Stomach (tissue), 9 donors: ENCODE measurements around the gene CDIP1. TPM values are rescaled to one million over a fixed set of nuclear protein-coding genes. Genes with fewer than 3 reads are reported as not detected.
A peak's percentile ranks its signal among the peaks of the same experiment; 100 is the strongest.

ENCODE experiments used
- DNase-seq, 2 donors: peaks; one replicate each; pipeline versions ENCODE4 v3.0.0 to v3.0.0-alpha.2; 2013 to 2019
- H3K27ac ChIP-seq, 5 donors: fragments of 200-600 bp in 4 of 5; sonication (generic) in 4 of 5; one replicate each; pipeline ENCODE4 v1.5.1; 2013 to 2019; ENCODE audit warnings: mild to moderate bottlenecking in 1 of 5, moderate library complexity in 1 of 5
- H3K27me3 ChIP-seq, 3 donors: fragments of 200-600 bp; sonication (generic); one replicate each; pipeline ENCODE4 v1.5.1; 2017 to 2019; ENCODE audit warnings: mixed run types in 1 of 3
- H3K36me3 ChIP-seq, 4 donors: fragments of 200-600 bp; sonication (generic); 1 replicate in 3 of 4; 2 replicates in 1 of 4; pipeline ENCODE4 v1.5.1; 2016 to 2019
- H3K4me1 ChIP-seq, 4 donors: fragments of 200-600 bp; sonication (generic); one replicate each; pipeline ENCODE4 v1.5.1; 2016 to 2019
- H3K4me3 ChIP-seq, 4 donors: fragments of 200-600 bp; sonication (generic) in 3 of 4; one replicate each; pipeline ENCODE4 v1.5.1; 2016 to 2019; ENCODE audit warnings: mild to moderate bottlenecking in 1 of 4
- H3K9me3 ChIP-seq, 4 donors: fragments of 200-600 bp; sonication (generic); one replicate each; pipeline ENCODE4 v1.5.1; 2016 to 2019
- CTCF ChIP-seq, 7 experiments: fragments of 450-650 bp in 4 of 7; fragments of 200-600 bp in 3 of 7; sonication (generic) in 3 of 7; IDR thresholded peaks; one replicate each; pipeline ENCODE4 v1.5.1; 2016 to 2019; ENCODE audit warnings: antibody characterized with exemption in 7 of 7, control low read depth in 2 of 7, mild to moderate bottlenecking in 1 of 7
- EP300 ChIP-seq: sonication (generic); formaldehyde crosslinking; IDR thresholded peaks from one replicate; pipeline ENCODE4 v1.6.1; 2017; ENCODE audit warnings: antibody characterized with exemption
- POLR2A ChIP-seq, 4 donors: fragments of 450-650 bp; IDR thresholded peaks; one replicate each; pipeline ENCODE4 v1.6.1; 2016; ENCODE audit warnings: antibody characterized with exemption in 4 of 4, control low read depth in 2 of 4, mild to moderate bottlenecking in 1 of 4, moderate library complexity in 1 of 4
- POLR2AphosphoS5 ChIP-seq, 3 donors: sonication (generic); formaldehyde crosslinking; IDR thresholded peaks; one replicate each; pipeline ENCODE4 v1.6.1; 2016; ENCODE audit warnings: antibody characterized with exemption in 3 of 3
- WGBS, 5 donors: extraction: QIAGEN DNeasy Blood & Tissue Kit in 3 of 5; methylation state at CpG; one replicate each; pipeline versions ENCODE4 v1.1.5 to v1.1.7; 2013 to 2018; 5-methylcytosine and 5-hydroxymethylcytosine counted together
- intact Hi-C: fragments of 100-400 bp; cut with DNase I; formaldehyde crosslinking; loops from one replicate; pipeline ENCODE4 v1.15.1; 2023; ENCODE audit warnings: low total_unique reads
- polyA plus RNA-seq, 3 donors: library from polyadenylated mRNA; stranded (reverse); fragments of 200-250 nt; gene quantifications; one replicate each; pipeline ENCODE4 v1.2.3, GENCODE V29; 2013
- total RNA-seq, 5 donors: library from RNA; depleted of rRNA; stranded (reverse); fragments of >200 nt; gene quantifications; one replicate each; pipeline versions ENCODE4 v1.1.0 to v1.2.3, GENCODE V29; 2014 to 2016
- donor health status: healthy with polysubstance abuse.
- donor health status: Bipolar disorder and iron deficiency.
- donor health status: healthy.

The CDIP1 gene
- total and polyA plus RNA-seq, 8 donors, result 2.9 to 36.5 (median 12.2) TPM

- no peaks in the 10 kb centered on the region for H3K36me3 ChIP-seq
- intact Hi-C loops, result loop anchor here (5.0 kb wide), 1 partner anchor 32 kb away; no protein-coding TSS in a partner anchor
- 89 to 100% (median 95%) methylated on average over 2 of the region's 2 CpGs for WGBS, 5 donors
Observed at GRCh38 chr16:4539716-4540284, 1.2 kb upstream of the CDIP1 start.

GRCh38 chr16:4537376-4538343 lies 913 bp downstream of the CDIP1 start:
- H3K9me3 ChIP-seq, result peaks cover 0 to 18% (median 7%) of the 10 kb centered on the region in 4 donors
- H3K27ac ChIP-seq, result peak overlapping the region; percentile 37 to 94 (median 89)
- peaks cover 0 to 7% (median 3%) of the 10 kb centered on the region in 4 donors for H3K36me3 ChIP-seq
- WGBS, 5 donors, result 13 to 18% (median 14%) methylated on average over 29 to 75 of the region's 75 CpGs
- TF ChIP-seq CTCF (IDR thresholded peaks at IDR 0.05), result no peak
- peaks cover 11 to 27% (median 18%) of the 10 kb centered on the region in 4 donors for H3K4me1 ChIP-seq
- DNase-seq, result peak; percentile 33 to 58
- H3K4me3 ChIP-seq, result peak overlapping the region; percentile 77 to 88 (median 84)
- intact Hi-C loops, result no loop called here
- no peaks in the 10 kb centered on the region for H3K27me3 ChIP-seq

More at GRCh38 chr16:4539716-4540284, 1.2 kb upstream of the CDIP1 start:
- H3K4me1 ChIP-seq, result peaks cover 11 to 27% (median 18%) of the 10 kb centered on the region in 4 donors
- H3K9me3 ChIP-seq, result peaks cover 0 to 18% (median 7%) of the 10 kb centered on the region in 4 donors
- H3K27ac ChIP-seq, result no peak overlapping the region
- H3K27me3 ChIP-seq, result no peaks in the 10 kb centered on the region
- TF ChIP-seq POLR2A (IDR thresholded peaks at IDR 0.05) (no peak), EP300 (no peak), POLR2AphosphoS5 (IDR thresholded peaks at IDR 0.05) (no peak), CTCF (IDR thresholded peaks at IDR 0.05) (no peak)
- no peak overlapping the region for H3K4me3 ChIP-seq
- no peak for DNase-seq

GRCh38 chr16:4536391-4537106 lies 2.0 kb downstream of the CDIP1 start:
- Histone ChIP-seq H3K4me3 (no peak overlapping the region), H3K27ac (peak overlapping the region in 1 of 5 donors; percentile 94), H3K9me3 (peaks cover 0 to 18% (median 7%) of the 10 kb centered on the region in 4 donors), H3K36me3 (peaks cover 0 to 18% (median 14%) of the 10 kb centered on the region in 4 donors), H3K27me3 (no peaks in the 10 kb centered on the region), H3K4me1 (peaks cover 11 to 27% (median 18%) of the 10 kb centered on the region in 4 donors)
- intact Hi-C loops, result no loop called here
- 87 to 93% (median 92%) methylated on average over 14 to 15 of the region's 15 CpGs for WGBS, 5 donors
- TF ChIP-seq CTCF (IDR thresholded peaks at IDR 0.05), result no peak
- DNase-seq, result no peak

- Histone ChIP-seq H3K4me3 (no peak overlapping the region), H3K36me3 (peaks cover 0 to 19% (median 14%) of the 10 kb centered on the region in 4 donors), H3K27ac (peak overlapping the region in 1 of 5 donors; percentile 34), H3K27me3 (no peaks in the 10 kb centered on the region), H3K4me1 (peaks cover 11 to 27% (median 18%) of the 10 kb centered on the region in 4 donors), H3K9me3 (peaks cover 0 to 18% (median 7%) of the 10 kb centered on the region in 4 donors)
- no peak for TF ChIP-seq POLR2A (IDR thresholded peaks at IDR 0.05)
- no peak for TF ChIP-seq CTCF (IDR thresholded peaks at IDR 0.05)
- TF ChIP-seq EP300, result no peak
- no peak for TF ChIP-seq POLR2AphosphoS5 (IDR thresholded peaks at IDR 0.05)
- 72 to 87% (median 85%) methylated on average over 6 to 7 of the region's 7 CpGs for WGBS, 5 donors
- DNase-seq, result no peak
- intact Hi-C loops, result no loop called here
Observed at GRCh38 chr16:4535627-4536108, 2.9 kb downstream of the CDIP1 start.
